Kidney (tissue), 22 donors: ENCODE results near the gene COLGALT1. TPM values are rescaled to one million over a fixed set of nuclear protein-coding genes. Genes with fewer than 3 reads are reported as not detected.
"Not testable (repeated sequence)": the region's sequence is repeated elsewhere in the genome, so short reads cannot be mapped to it uniquely, and the experiment has no call there.

ENCODE experiments used
- DNase-seq, 5 donors: peaks; one replicate each; pipeline ENCODE4 v3.0.0-alpha.2; 2013 to 2020
- FAIRE-seq: peaks from 2 replicates; lab custom pipeline; 2012; peaks lifted over from hg19 to GRCh38; lab: Jason Lieb, UNC
- H3K27ac ChIP-seq, 2 donors: one replicate each; pipeline ENCODE4 v1.7.0; 2013; ENCODE audit warnings: low read depth in 2 of 2, low read length in 2 of 2, inconsistent platforms in 1 of 2
- H3K27me3 ChIP-seq: one replicate; pipeline ENCODE4 v1.7.1; 2013; ENCODE audit warnings: low read length, inconsistent platforms; ENCODE audit not compliant: control insufficient read depth, insufficient read depth
- H3K36me3 ChIP-seq, 3 donors: one replicate each; pipeline versions ENCODE4 v1.7.0 to v1.7.1; 2013; ENCODE audit warnings: low read length in 3 of 3, control low read depth in 1 of 3, inconsistent platforms in 1 of 3; ENCODE audit not compliant: insufficient read depth in 3 of 3, control insufficient read depth in 2 of 3
- H3K4me1 ChIP-seq, 3 donors: one replicate each; pipeline versions ENCODE4 v1.7.0 to v1.7.1; 2013; ENCODE audit warnings: low read length in 3 of 3, inconsistent platforms in 1 of 3, low read depth in 1 of 3; ENCODE audit not compliant: control insufficient read depth in 2 of 3, insufficient read depth in 2 of 3
- H3K4me3 ChIP-seq, 3 donors: one replicate each; pipeline versions ENCODE4 v1.7.0 to v1.8.1; 2013; ENCODE audit warnings: low read length in 3 of 3, control low read depth in 1 of 3, inconsistent platforms in 1 of 3
- H3K9ac ChIP-seq, 3 donors: one replicate each; pipeline versions ENCODE4 v1.7.0 to v1.7.1; 2013; ENCODE audit warnings: low read length in 3 of 3, control low read depth in 1 of 3, inconsistent platforms in 1 of 3
- H3K9me3 ChIP-seq, 3 donors: one replicate each; pipeline versions ENCODE4 v1.7.0 to v1.7.1; 2013; ENCODE audit warnings: low read length in 3 of 3, control low read depth in 1 of 3, inconsistent platforms in 1 of 3; ENCODE audit not compliant: control insufficient read depth in 2 of 3, insufficient read depth in 1 of 3
- CTCF ChIP-seq: IDR thresholded peaks from 3 replicates; pipeline ENCODE4 v1.5.1; 2012; ENCODE audit warnings: mild to moderate bottlenecking, moderate library complexity, borderline replicate concordance; ENCODE audit not compliant: insufficient read depth; ENCODE audit errors: extremely low read depth
- intact Hi-C: fragments of 100-400 bp; cut with DNase I; formaldehyde crosslinking; loops from one replicate; pipeline ENCODE4 v1.11.1; 2022
- long read RNA-seq, 10 donors: library from polyadenylated mRNA in 1 of 10; unstranded in 1 of 10; transcript quantifications; one replicate each; pipeline ENCODE4 v2.0.0 and lab custom pipeline, GENCODE V29; 2021 to 2026
- polyA plus RNA-seq: library from polyadenylated mRNA; stranded (reverse); fragments of 350-450 nt; fragmentation: Illumina TruSeq; extraction: RNeasy Lipid Tissue Mini Kit (QIAGEN cat#74804); gene quantifications from one replicate; pipeline ENCODE4 v1.2.3, GENCODE V29; 2014; ENCODE audit warnings: low read depth, low replicate concordance; ENCODE audit not compliant: insufficient read depth
- total RNA-seq: library from RNA; stranded (reverse); fragmentation: NEBNext Ultra II Directional; extraction: Animal tissue kit (Norgen Biotek cat#: 25700); gene quantifications from one replicate; pipeline ENCODE4 v1.2.1, GENCODE V29; 2021
- donor health status: control.
- donor health status: control.
- donor health status: control.
- donor health status: control.
- donor health status: control.
- donor health status: DM: yes; HTN: yes; CAD: no.
- donor health status: Normal renal cell carcinoma (clear cell type).

The COLGALT1 gene
- total RNA-seq (66.2 TPM), polyA plus RNA-seq (23.6 TPM)
- long read RNA-seq, donor 1, transcript COLGALT1-201 (12 exons, 3,704 nt), result major isoform, 7 of 16 reads
- long read RNA-seq, donor 1, partial matches to known transcripts, result 5 of 16 reads
- long read RNA-seq, donor 1, other reads (novel, unspliced or antisense), result 0 of 16 reads
- long read RNA-seq, donor 2, transcript COLGALT1-201 (12 exons, 3,704 nt), result major isoform, 10 of 13 reads
- long read RNA-seq, donor 2, partial matches to known transcripts, result 0 of 13 reads
- long read RNA-seq, donor 2, other reads (novel, unspliced or antisense), result 0 of 13 reads
- long read RNA-seq, donor 3, transcript COLGALT1-201 (12 exons, 3,704 nt), result major isoform, 6 of 10 reads
- long read RNA-seq, donor 3, partial matches to known transcripts, result 0 of 10 reads
- long read RNA-seq, donor 3, other reads (novel, unspliced or antisense), result 0 of 10 reads
- long read RNA-seq, donor 4, transcript COLGALT1-201 (12 exons, 3,704 nt), result major isoform, 10 of 13 reads
- long read RNA-seq, donor 4, partial matches to known transcripts, result 0 of 13 reads
- long read RNA-seq, donor 4, other reads (novel, unspliced or antisense), result 0 of 13 reads
- long read RNA-seq, donor 5, result 0 reads
- long read RNA-seq, donor 6, result 0 reads
- long read RNA-seq, donor 7, transcript COLGALT1-201 (12 exons, 3,704 nt), result major isoform, 16 of 54 reads
- long read RNA-seq, donor 7, transcript COLGALT1-202 (2 exons, 2,941 nt), result minor isoform, 11 of 54 reads
- long read RNA-seq, donor 7, partial matches to known transcripts, result 20 of 54 reads
- long read RNA-seq, donor 7, other reads (novel, unspliced or antisense), result 7 of 54 reads
- long read RNA-seq, donor 8, transcript COLGALT1-202 (2 exons, 2,941 nt), result major isoform, 5 of 11 reads
- long read RNA-seq, donor 8, transcript COLGALT1-201 (12 exons, 3,704 nt), result major isoform, 5 of 11 reads
- long read RNA-seq, donor 8, partial matches to known transcripts, result 0 of 11 reads
- long read RNA-seq, donor 8, other reads (novel, unspliced or antisense), result 0 of 11 reads
- long read RNA-seq, donor 9, transcript COLGALT1-201 (12 exons, 3,704 nt), result major isoform, 6 of 11 reads
- long read RNA-seq, donor 9, transcript COLGALT1-202 (2 exons, 2,941 nt), result minor isoform, 5 of 11 reads
- long read RNA-seq, donor 9, partial matches to known transcripts, result 0 of 11 reads
- long read RNA-seq, donor 9, other reads (novel, unspliced or antisense), result 0 of 11 reads
- long read RNA-seq, donor 10, partial matches to known transcripts, result 0 of 6 reads
- long read RNA-seq, donor 10, other reads (novel, unspliced or antisense), result 0 of 6 reads

DNA sequence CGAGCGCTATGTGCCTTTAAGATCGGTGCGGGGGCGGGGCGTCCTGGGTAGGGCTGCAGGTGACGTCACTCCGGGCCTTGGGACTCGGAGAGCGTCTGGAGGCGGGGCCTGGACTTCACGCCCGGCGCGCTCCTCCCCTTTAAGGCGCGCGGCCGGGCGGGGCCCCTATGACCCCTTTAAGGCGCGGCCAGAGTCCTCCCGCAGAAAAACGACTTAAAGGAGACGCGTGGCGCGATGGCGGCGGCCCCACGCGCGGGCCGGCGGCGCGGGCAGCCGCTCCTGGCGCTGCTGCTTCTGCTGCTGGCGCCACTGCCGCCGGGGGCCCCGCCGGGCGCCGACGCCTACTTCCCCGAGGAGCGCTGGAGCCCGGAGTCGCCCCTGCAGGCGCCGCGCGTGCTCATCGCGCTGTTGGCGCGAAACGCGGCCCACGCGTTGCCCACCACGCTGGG lies at the start of gene COLGALT1:
TSS of gene COLGALT1 (plus strand) at position 170 of the 449 bp plus-strand sequence. CDS start at position 235, 65 bp downstream.
- H3K4me1 ChIP-seq, result peaks cover 0 to 6% (median 0%) of the 10 kb centered on the region in 3 donors
- TF ChIP-seq CTCF, result no peak
- intact Hi-C loops, result no loop called here

GRCh38 chr19:17506745-17507144 lies 48.7 kb upstream of the COLGALT1 start:
- Histone ChIP-seq H3K4me1 (peaks cover 0 to 6% (median 0%) of the 10 kb centered on the region in 3 donors), H3K36me3 (no peaks in the 10 kb centered on the region), H3K27me3 (no peaks in the 10 kb centered on the region), H3K27ac (no peak overlapping the region), H3K9me3 (no peaks in the 10 kb centered on the region), H3K9ac (no peak overlapping the region), H3K4me3 (no peak overlapping the region)
- FAIRE-seq (no peak), DNase-seq (peak in 1 of 5 donors; percentile 67)
- no peak for TF ChIP-seq CTCF
- intact Hi-C loops, result no loop called here

More for the DNA sequence above, at the start of gene COLGALT1:
- Histone ChIP-seq H3K36me3 (no peaks in the 10 kb centered on the region), H3K4me3 (peak within 1 kb of the TSS; percentile 61 to 84 (median 74)), H3K9me3 (no peaks in the 10 kb centered on the region), H3K9ac (peak within 1 kb of the TSS; percentile 16 to 73 (median 54)), H3K27me3 (no peaks in the 10 kb centered on the region), H3K27ac (peak within 1 kb of the TSS; percentile 32 to 53)
- FAIRE-seq (no peak), DNase-seq (peak; percentile 95 to 99 (median 98))

- H3K27me3 ChIP-seq, FAIRE-seq, H3K36me3 ChIP-seq, H3K27ac ChIP-seq, H3K9me3 ChIP-seq, DNase-seq, H3K4me3 ChIP-seq, intact Hi-C loops, H3K9ac ChIP-seq: not testable (repeated sequence)
- peaks cover 0 to 12% (median 0%) of the 10 kb centered on the region in 3 donors for H3K4me1 ChIP-seq
Observed at GRCh38 chr19:17508558-17508933, 46.9 kb upstream of the COLGALT1 start.
